ENCODE data around the gene DHX35.
"Not testable (repeated sequence)": the region's sequence is repeated elsewhere in the genome, so short reads cannot be mapped to it uniquely, and the experiment has no call there.

Gene DHX35

GRCh38 chr20:38940644-38941043, 21.5 kb upstream of the DHX35 start:
- DNase-seq, result no peak

GRCh38 chr20:38941726-38942389, 20.3 kb upstream of the DHX35 start:
- no peak for DNase-seq

- no peak for DNase-seq
Observed at GRCh38 chr20:38945012-38945411, 17.1 kb upstream of the DHX35 start.

- no peak for DNase-seq
Observed at GRCh38 chr20:38946836-38947235, 15.3 kb upstream of the DHX35 start.

- DNase-seq, result no peak
Observed at GRCh38 chr20:38947931-38948362, 14.2 kb upstream of the DHX35 start.

- no peak for DNase-seq
Observed at GRCh38 chr20:38950254-38950653, 11.9 kb upstream of the DHX35 start.

- no peak for DNase-seq
Observed at GRCh38 chr20:38951611-38952010, 10.5 kb upstream of the DHX35 start.

GRCh38 chr20:38952153-38952552, 10.0 kb upstream of the DHX35 start:
- no peak for DNase-seq

GRCh38 chr20:38953630-38954340, 8.4 kb upstream of the DHX35 start:
- no peak for DNase-seq

- no peak for DNase-seq
Observed at GRCh38 chr20:38957235-38957876, 4.8 kb upstream of the DHX35 start.

GRCh38 chr20:38957915-38958485, 4.1 kb upstream of the DHX35 start:
- no peak for DNase-seq

GRCh38 chr20:38960187-38960687, 1.9 kb upstream of the DHX35 start:
- DNase-seq, result not testable (repeated sequence)

GRCh38 chr20:38961530-38962043, 557 bp upstream of the DHX35 start:
- DNase-seq, result peak in 1 of 2 donors; percentile 21

GRCh38 chr20:38962928-38963401, 821 bp downstream of the DHX35 start:
- DNase-seq, result no peak

- DNase-seq, result no peak
Observed at GRCh38 chr20:38963745-38964144, 1.6 kb downstream of the DHX35 start.

- no peak for DNase-seq
Observed at GRCh38 chr20:38965264-38965663, 3.1 kb downstream of the DHX35 start.

GRCh38 chr20:38968090-38968489, 5.9 kb downstream of the DHX35 start:
- DNase-seq, result no peak

GRCh38 chr20:38969708-38970107, 7.6 kb downstream of the DHX35 start:
- DNase-seq, result no peak

- no peak for DNase-seq
Observed at GRCh38 chr20:38970302-38970701, 8.2 kb downstream of the DHX35 start.

- DNase-seq, result no peak
Observed at GRCh38 chr20:38973107-38973506, 11.0 kb downstream of the DHX35 start.

- no peak for DNase-seq
Observed at GRCh38 chr20:38973645-38974044, 11.5 kb downstream of the DHX35 start.

GRCh38 chr20:38975539-38976120, 13.5 kb downstream of the DHX35 start:
- no peak for DNase-seq

- DNase-seq, result no peak
Observed at GRCh38 chr20:38979434-38979833, 17.3 kb downstream of the DHX35 start.
